H9 (cell line): ENCODE results near the gene USP7. TPM values are rescaled to one million over a fixed set of nuclear protein-coding genes. Genes with fewer than 3 reads are reported as not detected.

Source experiments
- DNase-seq: peaks from one replicate; pipeline ENCODE4 v3.0.0-alpha.2; 2017
- H2AFZ ChIP-seq: one replicate; pipeline ENCODE4 v1.6.1; 2013; ENCODE audit warnings: mild to moderate bottlenecking, low read length, control low read depth, moderate library complexity
- H2AK5ac ChIP-seq: 2 replicates; pipeline ENCODE4 v1.6.1; 2013; ENCODE audit warnings: low read length, control low read depth, mixed read lengths; ENCODE audit not compliant: insufficient read length
- H2BK120ac ChIP-seq: one replicate; pipeline ENCODE4 v1.6.1; 2013; ENCODE audit warnings: low read depth, mild to moderate bottlenecking, low read length, control low read depth, inconsistent platforms; ENCODE audit not compliant: poor library complexity, severe bottlenecking
- H2BK12ac ChIP-seq: 2 replicates; pipeline ENCODE4 v1.6.1; 2013; ENCODE audit warnings: low read length, control low read depth, mixed read lengths, low read depth; ENCODE audit not compliant: insufficient read length
- H2BK15ac ChIP-seq: 2 replicates; pipeline ENCODE4 v1.6.1; 2013; ENCODE audit warnings: low read depth, low read length, control low read depth
- H2BK20ac ChIP-seq: one replicate; pipeline ENCODE4 v1.6.1; 2013; ENCODE audit warnings: low read depth, mild to moderate bottlenecking, low read length, control low read depth, inconsistent platforms; ENCODE audit not compliant: poor library complexity, severe bottlenecking
- H2BK5ac ChIP-seq: 2 replicates; pipeline ENCODE4 v1.6.1; 2013; ENCODE audit warnings: low read length, control low read depth, mixed read lengths; ENCODE audit not compliant: insufficient read length
- H3K14ac ChIP-seq: 2 replicates; pipeline ENCODE4 v1.6.1; 2013; ENCODE audit warnings: low read length, control low read depth; ENCODE audit not compliant: insufficient read depth
- H3K18ac ChIP-seq: 2 replicates; pipeline ENCODE4 v1.6.1; 2013; ENCODE audit warnings: low read depth, mild to moderate bottlenecking, mixed read lengths, low read length, control low read depth; ENCODE audit not compliant: insufficient read length
- H3K23ac ChIP-seq: 2 replicates; pipeline ENCODE4 v1.6.1; 2013; ENCODE audit warnings: low read length, control low read depth, mixed read lengths, low read depth; ENCODE audit not compliant: insufficient read length
- H3K23me2 ChIP-seq: 2 replicates; pipeline ENCODE4 v1.6.1; 2013; ENCODE audit warnings: low read depth, mild to moderate bottlenecking, mixed read lengths, low read length, control low read depth; ENCODE audit not compliant: insufficient read length, poor library complexity, severe bottlenecking
- H3K27ac ChIP-seq: 2 replicates; pipeline ENCODE4 v1.5.1; 2013; ENCODE audit warnings: low read length, control low read depth, mixed read lengths, low read depth; ENCODE audit not compliant: insufficient read length
- H3K27me3 ChIP-seq: 2 replicates; pipeline ENCODE4 v1.6.1; 2013; ENCODE audit warnings: low read length, control low read depth, inconsistent platforms; ENCODE audit not compliant: insufficient read depth
- H3K4ac ChIP-seq: 2 replicates; pipeline ENCODE4 v1.6.1; 2013; ENCODE audit warnings: low read depth, mild to moderate bottlenecking, control low read depth, inconsistent platforms, low read length, moderate library complexity
- H3K4me1 ChIP-seq: 2 replicates; pipeline ENCODE4 v1.6.1; 2013; ENCODE audit warnings: low read length, control low read depth, inconsistent platforms; ENCODE audit not compliant: insufficient read depth
- H3K4me2 ChIP-seq: 2 replicates; pipeline ENCODE4 v1.6.1; 2013; ENCODE audit warnings: low read length, control low read depth, mixed read lengths; ENCODE audit not compliant: insufficient read length, insufficient read depth
- H3K56ac ChIP-seq: 2 replicates; pipeline ENCODE4 v1.6.1; 2013; ENCODE audit warnings: low read depth, mild to moderate bottlenecking, mixed read lengths, low read length, control low read depth; ENCODE audit not compliant: insufficient read length
- H3K79me1 ChIP-seq: 2 replicates; pipeline ENCODE4 v1.6.1; 2013; ENCODE audit warnings: low read depth, mild to moderate bottlenecking, moderate library complexity, low read length, control low read depth, inconsistent platforms; ENCODE audit not compliant: insufficient read depth, poor library complexity, severe bottlenecking
- H3K79me2 ChIP-seq: 2 replicates; pipeline ENCODE4 v1.6.1; 2013; ENCODE audit warnings: low read length, control low read depth, inconsistent platforms; ENCODE audit not compliant: insufficient read depth
- H3K9ac ChIP-seq: 2 replicates; pipeline ENCODE4 v1.6.1; 2013; ENCODE audit warnings: low read length, control low read depth, mixed read lengths; ENCODE audit not compliant: insufficient read length; ENCODE audit errors: extremely low read depth
- H3K9me3 ChIP-seq: one replicate; pipeline ENCODE4 v1.6.1; 2013; ENCODE audit warnings: low read depth, low read length, inconsistent platforms; ENCODE audit not compliant: control insufficient read depth
- H3T11ph ChIP-seq: one replicate; pipeline ENCODE4 v1.6.1; 2013; ENCODE audit warnings: mild to moderate bottlenecking, low read length, control low read depth, inconsistent platforms
- H4K20me1 ChIP-seq: one replicate; pipeline ENCODE4 v1.6.1; 2013; ENCODE audit not compliant: control insufficient read depth, insufficient read length, insufficient read depth
- H4K5ac ChIP-seq: 2 replicates; pipeline ENCODE4 v1.6.1; 2013; ENCODE audit warnings: low read depth, mild to moderate bottlenecking, mixed read lengths, low read length, control low read depth; ENCODE audit not compliant: insufficient read length
- H4K8ac ChIP-seq: replicated peaks from 2 replicates; pipeline ENCODE4 v1.6.1; 2013; ENCODE audit warnings: low read length, control low read depth, mixed read lengths, low read depth; ENCODE audit not compliant: insufficient read length
- H4K91ac ChIP-seq: 2 replicates; pipeline ENCODE4 v1.6.1; 2013; ENCODE audit warnings: low read depth, mild to moderate bottlenecking, moderate library complexity, mixed read lengths, low read length, control low read depth; ENCODE audit not compliant: insufficient read length
- H3K27ac Mint-ChIP-seq, 3 experiments: 2 replicates in 2 of 3; 3 replicates in 1 of 3; pipeline ENCODE4 v1.8.0; 2020 to 2021; ENCODE audit warnings: mixed read lengths in 3 of 3, mild to moderate bottlenecking in 1 of 3, moderate library complexity in 1 of 3
- H3K27me3 Mint-ChIP-seq: 2 replicates; pipeline ENCODE4 v1.8.0; 2021; ENCODE audit warnings: low read depth, mild to moderate bottlenecking, moderate library complexity, mixed read lengths
- H3K36me3 Mint-ChIP-seq, 3 experiments: 2 replicates in 2 of 3; 3 replicates in 1 of 3; pipeline ENCODE4 v1.8.0; 2020 to 2021; ENCODE audit warnings: low read depth in 3 of 3, mixed read lengths in 3 of 3; ENCODE audit not compliant: insufficient read depth in 1 of 3
- H3K4me1 Mint-ChIP-seq, 2 experiments: 2 replicates each; pipeline ENCODE4 v1.8.0; 2020; ENCODE audit warnings: mixed read lengths in 2 of 2
- H3K4me3 Mint-ChIP-seq, 2 experiments: 2 replicates in 1 of 2; 3 replicates in 1 of 2; pipeline ENCODE4 v1.8.0; 2020 to 2021; ENCODE audit warnings: mild to moderate bottlenecking in 2 of 2, mixed read lengths in 2 of 2, moderate library complexity in 1 of 2
- H3K9me3 Mint-ChIP-seq, 2 experiments: 2 replicates in 1 of 2; 3 replicates in 1 of 2; pipeline ENCODE4 v1.8.0; 2020; ENCODE audit warnings: mild to moderate bottlenecking in 2 of 2, mixed read lengths in 2 of 2, moderate library complexity in 1 of 2
- CTCF ChIP-seq: fragments of 200-600 bp; sonication (generic); conservative IDR thresholded peaks from 3 replicates; pipeline ENCODE4 v1.8.0; 2021; ENCODE audit warnings: antibody characterized with exemption, mild to moderate bottlenecking
- WGBS: extraction: QIAGEN DNeasy Blood & Tissue Kit; methylation state at CpG from one replicate; pipeline ENCODE4 v1.1.7; 2013; ENCODE audit warnings: missing lambda C conversion rate, low lambda C conversion rate, mixed read lengths; ENCODE audit not compliant: insufficient read length; ENCODE audit errors: extremely low coverage; 5-methylcytosine and 5-hydroxymethylcytosine counted together
- total RNA-seq: library from RNA; stranded (reverse); gene quantifications from 2 replicates; pipeline ENCODE4 v1.2.1, GENCODE V29; 2021

The USP7 gene
- total RNA-seq, 1 experiment from 2014 or later: 192 TPM

- H3K27ac ChIP-seq: no peak overlapping the region
- H4K20me1 ChIP-seq: no peaks in the 10 kb centered on the region
- no peak overlapping the region for H2BK120ac ChIP-seq
- H3K23ac ChIP-seq: no peak overlapping the region
- H3K56ac ChIP-seq: no peak overlapping the region
- H3K4ac ChIP-seq: no peak overlapping the region
- peaks cover 18% of the 10 kb centered on the region for H3K23me2 ChIP-seq
- no peak overlapping the region for H3K14ac ChIP-seq
- peak overlapping the region; percentile 72 for H2BK12ac ChIP-seq
- H3K27me3 Mint-ChIP-seq: peaks cover 20% of the 10 kb centered on the region
- no peak for TF ChIP-seq CTCF
- H4K8ac ChIP-seq: no peak overlapping the region
- H3K9ac ChIP-seq: no peak overlapping the region
- DNase-seq: no peak
- peaks cover 12% of the 10 kb centered on the region for H3K4me1 ChIP-seq
- no peaks in the 10 kb centered on the region for H3K27me3 ChIP-seq
- peak overlapping the region; percentile 88 for H3K4me2 ChIP-seq
- no peak overlapping the region for H3T11ph ChIP-seq
- H3K27ac Mint-ChIP-seq: peak overlapping the region in 2 of 3 experiments; percentile 23 to 83; a peak in 3 of 7 replicates
- H3K79me1 ChIP-seq: no peaks in the 10 kb centered on the region
- H4K91ac ChIP-seq: no peak overlapping the region
- peaks cover 28 to 34% of the 10 kb centered on the region in 2 experiments for H3K4me1 Mint-ChIP-seq
- peaks cover 0 to 5% of the 10 kb centered on the region in 2 experiments; a peak in 1 of 5 replicates for H3K9me3 Mint-ChIP-seq
- H2BK5ac ChIP-seq: no peak overlapping the region
- peaks cover 0 to 5% (median 0%) of the 10 kb centered on the region in 3 experiments; a peak in 3 of 7 replicates for H3K36me3 Mint-ChIP-seq
- H2AK5ac ChIP-seq: no peak overlapping the region
- peaks cover 10% of the 10 kb centered on the region; the same call in 1 of the 2 replicates for H3K79me2 ChIP-seq
- no CpG with 5 or more reads among the region's 3 CpGs for WGBS
- H3K18ac ChIP-seq: peak overlapping the region; percentile 25
- no peaks in the 10 kb centered on the region for H3K9me3 ChIP-seq
- no peak overlapping the region for H4K5ac ChIP-seq
- H3K4me3 Mint-ChIP-seq: peak overlapping the region in 1 of 2 experiments; percentile 73; a peak in 3 of 5 replicates
- H2BK15ac ChIP-seq: no peak overlapping the region
- H2AFZ ChIP-seq: no peak overlapping the region
- no peak overlapping the region for H2BK20ac ChIP-seq
These were observed 3.1 kb upstream of the USP7 start for GRCh38 chr16:8966817-8967131.
